Upper lobe of left lung (tissue), 6 donors: ENCODE measurements around the gene EVA1A. TPM values are rescaled to one million over a fixed set of nuclear protein-coding genes. Genes with fewer than 3 reads are reported as not detected.
A peak's percentile ranks its signal among the peaks of the same experiment; 100 is the strongest.

ENCODE experiments used
- ATAC-seq, 2 donors: fragments of 200-7000 bp; cut with Tn5 transposase; one replicate each; pipeline ENCODE4 v1.9.1; 2022; ENCODE audit warnings: mild to moderate bottlenecking in 2 of 2, moderate library complexity in 2 of 2; ENCODE audit not compliant: low FRiP score in 2 of 2
- DNase-seq, 2 donors: peaks; one replicate each; pipeline ENCODE4 v3.0.0-alpha.2; 2019 to 2020
- H3K27ac ChIP-seq, 4 donors: fragments of 200-600 bp; sonication (generic); one replicate each; pipeline ENCODE4 v1.5.1; 2016 to 2019
- H3K27me3 ChIP-seq, 4 donors: fragments of 200-600 bp; sonication (generic); one replicate each; pipeline ENCODE4 v1.5.1; 2017 to 2019
- H3K36me3 ChIP-seq, 4 donors: fragments of 200-600 bp; sonication (generic); one replicate each; pipeline ENCODE4 v1.5.1; 2016 to 2019
- H3K4me1 ChIP-seq, 4 donors: fragments of 200-600 bp; sonication (generic); one replicate each; pipeline ENCODE4 v1.5.1; 2018 to 2019
- H3K4me3 ChIP-seq, 4 donors: fragments of 200-600 bp; sonication (generic); one replicate each; pipeline ENCODE4 v1.5.1; 2017 to 2019; ENCODE audit warnings: mild to moderate bottlenecking in 2 of 4, moderate library complexity in 1 of 4
- H3K9me3 ChIP-seq, 4 donors: fragments of 200-600 bp; sonication (generic); one replicate each; pipeline ENCODE4 v1.5.1; 2018 to 2019
- CTCF ChIP-seq, 6 experiments: fragments of 450-650 bp in 4 of 6; fragments of 200-600 bp in 2 of 6; sonication (generic) in 2 of 6; IDR thresholded peaks; one replicate each; pipeline ENCODE4 v1.5.1; 2016 to 2019; ENCODE audit warnings: antibody characterized with exemption in 6 of 6
- EP300 ChIP-seq, 4 donors: sonication (generic); formaldehyde crosslinking; IDR thresholded peaks; one replicate each; pipeline ENCODE4 v1.5.1; 2017; ENCODE audit warnings: antibody characterized with exemption in 4 of 4, control low read depth in 2 of 4
- POLR2A ChIP-seq, 4 donors: fragments of 450-650 bp; IDR thresholded peaks; one replicate each; pipeline ENCODE4 v1.5.1; 2016 to 2017; ENCODE audit warnings: antibody characterized with exemption in 4 of 4, mild to moderate bottlenecking in 2 of 4
- POLR2AphosphoS5 ChIP-seq, 2 donors: sonication (generic); formaldehyde crosslinking; IDR thresholded peaks; one replicate each; pipeline ENCODE4 v1.5.1; 2017; ENCODE audit warnings: antibody characterized with exemption in 2 of 2
- WGBS, 2 donors: methylation state at CpG; one replicate each; pipeline ENCODE4 v1.1.5; 2017 to 2018; 5-methylcytosine and 5-hydroxymethylcytosine counted together
- total RNA-seq, 6 donors: library from RNA; depleted of rRNA in 4 of 6; stranded (reverse); fragments of >200 nt in 4 of 6; gene quantifications; one replicate each; pipeline versions ENCODE4 v1.1.0 to v1.2.1, GENCODE V29; 2016 to 2021
- donor health status: DM: no; HTN: no; CAD: no; lungs with moderate emphysema.
- donor health status: DM: no; HTN: yes; CAD: no; lungs with severe emphysema.

The EVA1A gene
- total RNA-seq, 6 donors from 2014 or later = 30.4 to 96.9 (median 55.0) TPM

DNA sequence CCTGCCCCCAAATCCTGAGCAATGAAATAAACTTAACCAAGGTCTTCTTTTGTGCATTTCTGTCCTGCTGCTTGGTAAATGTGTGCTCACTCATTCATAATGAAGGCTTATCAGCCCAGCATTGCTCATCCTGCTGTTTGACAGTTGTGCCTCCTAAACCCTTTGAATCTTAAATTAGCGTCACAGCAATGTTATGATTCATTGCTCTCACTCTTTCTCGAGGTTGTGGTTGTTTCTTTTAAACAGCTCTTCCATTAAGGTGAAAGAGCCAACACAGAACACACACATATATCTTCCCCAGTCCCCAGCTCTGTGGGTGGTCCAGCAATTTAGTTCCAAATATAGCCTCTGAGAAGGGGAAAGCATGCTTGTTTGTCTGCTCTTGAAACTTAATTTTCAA lies 84.0 kb downstream of the EVA1A start:
- Histone ChIP-seq H3K27me3 (no peaks in the 10 kb centered on the region), H3K4me1 (no peaks in the 10 kb centered on the region), H3K4me3 (no peak overlapping the region), H3K36me3 (no peaks in the 10 kb centered on the region), H3K9me3 (no peaks in the 10 kb centered on the region), H3K27ac (no peak overlapping the region)
- TF ChIP-seq POLR2AphosphoS5 (IDR thresholded peaks at IDR 0.05) (no peak), POLR2A (IDR thresholded peaks at IDR 0.05) (no peak), EP300 (IDR thresholded peaks at IDR 0.05) (no peak), CTCF (IDR thresholded peaks at IDR 0.05) (no peak)
- 37 to 39% methylated on average over 2 of the region's 2 CpGs for WGBS, 2 donors
- no peak for ATAC-seq
- no peak for DNase-seq

DNA sequence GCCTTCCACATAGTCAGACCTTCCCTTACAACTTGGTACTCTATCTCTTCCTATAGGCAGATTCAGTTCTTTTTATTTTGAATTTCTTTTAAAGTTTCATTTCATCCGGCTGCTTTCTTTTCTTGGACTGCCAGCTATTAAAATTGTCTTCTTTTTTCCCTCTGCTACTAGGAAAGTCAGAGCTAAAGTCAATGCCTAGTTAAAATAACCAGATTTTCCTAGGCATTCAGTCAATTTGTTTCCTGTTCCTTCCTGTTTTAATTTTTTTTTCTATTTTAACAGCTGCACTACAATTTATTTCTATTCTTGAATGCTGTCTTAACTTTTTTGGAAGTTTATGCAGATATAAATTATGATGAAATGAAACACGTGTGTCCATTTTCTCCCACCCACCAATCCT lies 84.8 kb downstream of the EVA1A start:
- 48 to 65% methylated on average over 2 of the region's 2 CpGs for WGBS, 2 donors
- Histone ChIP-seq H3K27ac (no peak overlapping the region), H3K9me3 (no peaks in the 10 kb centered on the region), H3K36me3 (no peaks in the 10 kb centered on the region), H3K4me1 (no peaks in the 10 kb centered on the region), H3K4me3 (no peak overlapping the region), H3K27me3 (no peaks in the 10 kb centered on the region)
- TF ChIP-seq POLR2A (IDR thresholded peaks at IDR 0.05) = no peak
- no peak for TF ChIP-seq CTCF (IDR thresholded peaks at IDR 0.05)
- TF ChIP-seq EP300 (IDR thresholded peaks at IDR 0.05) = no peak
- no peak for TF ChIP-seq POLR2AphosphoS5 (IDR thresholded peaks at IDR 0.05)
- DNase-seq (no peak), ATAC-seq (no peak)

DNA sequence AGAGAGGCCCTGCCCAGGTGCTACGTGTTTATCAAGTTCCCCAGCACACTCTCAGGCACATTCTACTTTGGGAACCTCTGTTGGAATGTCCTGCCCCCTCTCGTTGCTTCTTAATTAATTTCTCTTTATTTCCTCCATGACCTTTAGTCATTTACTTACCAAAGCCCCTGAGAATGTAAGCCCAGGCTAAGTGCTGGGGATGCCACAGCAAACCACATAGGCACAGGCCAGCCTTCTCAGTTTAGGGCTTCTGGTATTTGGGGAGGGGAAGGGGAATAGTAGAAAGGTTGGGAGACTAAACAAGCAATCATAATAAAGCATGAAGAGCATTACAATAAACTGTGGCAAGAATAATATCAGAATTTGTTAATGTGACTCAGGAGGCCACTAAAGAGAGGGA lies 85.7 kb downstream of the EVA1A start:
- H3K9me3 ChIP-seq = no peaks in the 10 kb centered on the region
- ATAC-seq = no peak
- no peaks in the 10 kb centered on the region for H3K4me1 ChIP-seq
- H3K27me3 ChIP-seq = no peaks in the 10 kb centered on the region
- no peaks in the 10 kb centered on the region for H3K36me3 ChIP-seq
- TF ChIP-seq CTCF (IDR thresholded peaks at IDR 0.05) (no peak), POLR2AphosphoS5 (IDR thresholded peaks at IDR 0.05) (no peak)
- DNase-seq = no peak
- H3K4me3 ChIP-seq = no peak overlapping the region
- no peak overlapping the region for H3K27ac ChIP-seq
- WGBS, 2 donors = 70 to 76% methylated on average over 2 of the region's 2 CpGs

- WGBS, 2 donors = 76 to 83% methylated on average over 8 of the region's 8 CpGs
- TF ChIP-seq POLR2AphosphoS5 (IDR thresholded peaks at IDR 0.05) (no peak), CTCF (IDR thresholded peaks at IDR 0.05) (no peak), EP300 (IDR thresholded peaks at IDR 0.05) (no peak), POLR2A (IDR thresholded peaks at IDR 0.05) (no peak)
These were observed 86.6 kb downstream of the EVA1A start for GRCh38 chr2:75474115-75474514.

DNA sequence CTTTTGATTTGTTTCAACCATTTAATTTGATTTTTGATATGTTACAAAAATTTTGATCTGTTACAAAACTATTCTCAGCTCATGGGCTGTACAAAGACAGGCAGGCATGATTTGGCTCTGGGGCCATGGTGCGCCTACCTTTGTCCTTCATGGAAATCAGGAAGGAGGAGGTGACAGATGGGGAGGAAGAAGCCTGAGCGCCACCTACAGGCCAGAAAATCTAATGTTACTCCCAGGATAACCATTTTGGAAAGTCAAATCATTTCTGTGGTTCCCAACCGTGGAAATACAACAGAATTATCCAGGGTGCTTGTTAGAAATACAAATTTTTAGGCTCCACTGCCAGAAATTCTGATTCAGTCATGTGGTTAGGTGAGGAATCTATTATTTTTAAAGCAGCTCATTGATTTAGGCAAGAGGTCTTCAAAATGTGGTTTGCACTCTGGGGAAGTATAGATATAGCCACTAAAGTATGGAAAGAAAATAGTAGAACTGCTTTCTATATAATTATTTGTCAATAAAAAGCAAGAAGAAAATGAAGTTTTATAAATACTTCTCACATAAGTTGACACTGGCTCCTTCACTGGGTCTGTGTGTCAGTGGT lies 93.9 kb downstream of the EVA1A start:
- Histone ChIP-seq H3K36me3 (no peaks in the 10 kb centered on the region), H3K4me3 (no peak overlapping the region), H3K27me3 (no peaks in the 10 kb centered on the region), H3K4me1 (no peaks in the 10 kb centered on the region), H3K9me3 (no peaks in the 10 kb centered on the region), H3K27ac (no peak overlapping the region)
- DNase-seq (peak in 1 of 2 donors; percentile 36), ATAC-seq (no peak)
- 47 to 56% methylated on average over 3 of the region's 3 CpGs for WGBS, 2 donors
- TF ChIP-seq CTCF (IDR thresholded peaks at IDR 0.05) (peak in 4 of 6 experiments; percentile 16 to 29 (median 26)), POLR2AphosphoS5 (IDR thresholded peaks at IDR 0.05) (no peak)

More at GRCh38 chr2:75474115-75474514, 86.6 kb downstream of the EVA1A start:
- Histone ChIP-seq H3K9me3 (no peaks in the 10 kb centered on the region), H3K36me3 (no peaks in the 10 kb centered on the region), H3K27me3 (no peaks in the 10 kb centered on the region), H3K27ac (no peak overlapping the region), H3K4me3 (no peak overlapping the region), H3K4me1 (no peaks in the 10 kb centered on the region)
- no peak for DNase-seq
- no peak for ATAC-seq
